ENCODE data around the gene UST.
"Not testable (repeated sequence)": the region's sequence is repeated elsewhere in the genome, so short reads cannot be mapped to it uniquely, and the experiment has no call there.

The UST gene

GRCh38 chr6:149089510-149089909 lies 342.7 kb downstream of the UST start:
- DNase-seq (ENCODE audit: low read depth) = no peak

GRCh38 chr6:149090937-149091336 lies 344.1 kb downstream of the UST start:
- no peak for DNase-seq (ENCODE audit: low read depth)

GRCh38 chr6:149093643-149094042 lies 346.8 kb downstream of the UST start:
- DNase-seq (ENCODE audit: low read depth) = no peak

GRCh38 chr6:149094156-149094555 lies 347.3 kb downstream of the UST start:
- DNase-seq (ENCODE audit: low read depth) = no peak

GRCh38 chr6:149094934-149095351 lies 348.1 kb downstream of the UST start:
- no peak for DNase-seq (ENCODE audit: low read depth)

GRCh38 chr6:149095842-149096241 lies 349.0 kb downstream of the UST start:
- no peak for DNase-seq (ENCODE audit: low read depth)

GRCh38 chr6:149097794-149098193 lies 351.0 kb downstream of the UST start:
- DNase-seq (ENCODE audit: low read depth) = no peak

- no peak for DNase-seq (ENCODE audit: low read depth)
Measured at GRCh38 chr6:149098700-149099276, 352.0 kb downstream of the UST start.

- no peak for DNase-seq (ENCODE audit: low read depth)
Measured at GRCh38 chr6:149102324-149102723, 355.5 kb downstream of the UST start.

- DNase-seq (ENCODE audit: low read depth) = not testable (repeated sequence)
Measured at GRCh38 chr6:149103950-149104349, 357.1 kb downstream of the UST start.

GRCh38 chr6:149107520-149107919 lies 360.7 kb downstream of the UST start:
- DNase-seq (ENCODE audit: low read depth) = no peak

GRCh38 chr6:149108038-149108748 lies 361.4 kb downstream of the UST start:
- DNase-seq (ENCODE audit: low read depth) = no peak

- no peak for DNase-seq (ENCODE audit: low read depth)
Measured at GRCh38 chr6:149108749-149109100, 361.9 kb downstream of the UST start.

- DNase-seq (ENCODE audit: low read depth) = no peak
Measured at GRCh38 chr6:149109397-149110070, 362.7 kb downstream of the UST start.

GRCh38 chr6:149111556-149112115 lies 364.8 kb downstream of the UST start:
- no peak for DNase-seq (ENCODE audit: low read depth)

GRCh38 chr6:149112976-149113375 lies 366.1 kb downstream of the UST start:
- no peak for DNase-seq (ENCODE audit: low read depth)

GRCh38 chr6:149114167-149114566 lies 367.3 kb downstream of the UST start:
- no peak for DNase-seq (ENCODE audit: low read depth)

- no peak for DNase-seq (ENCODE audit: low read depth)
Measured at GRCh38 chr6:149118737-149119653, 372.2 kb downstream of the UST start.

GRCh38 chr6:149122850-149123821 lies 376.3 kb downstream of the UST start:
- no peak for DNase-seq (ENCODE audit: low read depth)

GRCh38 chr6:149125309-149125708 lies 378.5 kb downstream of the UST start:
- DNase-seq (ENCODE audit: low read depth) = no peak
